Peyer's patch (tissue), 4 donors: Measurements from ENCODE around the gene C20orf144. TPM values are rescaled to one million over a fixed set of nuclear protein-coding genes. Genes with fewer than 3 reads are reported as not detected.
A peak's percentile ranks its signal among the peaks of the same experiment; 100 is the strongest.

Source experiments
- DNase-seq, 3 donors: peaks; one replicate each; pipeline ENCODE4 v3.0.0-alpha.2; 2017 to 2019
- H3K27ac ChIP-seq, 4 donors: fragments of 200-600 bp; sonication (generic); one replicate each; pipeline ENCODE4 v1.5.1; 2016 to 2019
- H3K27me3 ChIP-seq, 2 donors: fragments of 200-600 bp; sonication (generic); one replicate each; pipeline ENCODE4 v1.5.1; 2019
- H3K36me3 ChIP-seq, 3 donors: fragments of 200-600 bp; sonication (generic); one replicate each; pipeline ENCODE4 v1.5.1; 2016 to 2019
- H3K4me1 ChIP-seq, 4 donors: fragments of 200-600 bp; sonication (generic); one replicate each; pipeline ENCODE4 v1.5.1; 2016 to 2019
- H3K4me3 ChIP-seq, 4 donors: fragments of 200-600 bp; sonication (generic); 1 replicate in 3 of 4; 2 replicates in 1 of 4; pipeline ENCODE4 v1.5.1; 2016 to 2019; ENCODE audit warnings: mild to moderate bottlenecking in 1 of 4
- H3K9me3 ChIP-seq, 4 donors: fragments of 200-600 bp; sonication (generic); one replicate each; pipeline ENCODE4 v1.5.1; 2016 to 2019; ENCODE audit warnings: mild to moderate bottlenecking in 1 of 4
- CTCF ChIP-seq, 6 experiments: fragments of 450-650 bp in 4 of 6; fragments of 200-600 bp in 2 of 6; sonication (generic) in 1 of 6; IDR thresholded peaks; one replicate each; pipeline ENCODE4 v1.5.1; 2017 to 2019; ENCODE audit warnings: antibody characterized with exemption in 6 of 6, mild to moderate bottlenecking in 3 of 6, moderate library complexity in 1 of 6
- POLR2A ChIP-seq, 2 donors: fragments of 450-650 bp; IDR thresholded peaks; one replicate each; pipeline ENCODE4 v1.5.1; 2017; ENCODE audit warnings: antibody characterized with exemption in 2 of 2, mild to moderate bottlenecking in 2 of 2, moderate library complexity in 2 of 2
- total RNA-seq, 4 donors: library from RNA; depleted of rRNA; stranded (reverse); fragments of >200 nt; gene quantifications; one replicate each; pipeline ENCODE4 v1.1.0, GENCODE V29; 2016

Gene C20orf144
- total RNA-seq, 4 donors from 2014 or later: not detected

GRCh38 chr20:33647603-33648395 is 14.3 kb upstream of the C20orf144 start:
- TF ChIP-seq CTCF (IDR thresholded peaks at IDR 0.05) (no peak), POLR2A (IDR thresholded peaks at IDR 0.05) (no peak)
- Histone ChIP-seq H3K4me1 (peaks cover 0 to 34% (median 0%) of the 10 kb centered on the region in 4 donors), H3K4me3 (no peak overlapping the region), H3K27me3 (no peaks in the 10 kb centered on the region), H3K9me3 (no peaks in the 10 kb centered on the region), H3K27ac (no peak overlapping the region), H3K36me3 (peaks cover 0 to 39% (median 0%) of the 10 kb centered on the region in 3 donors)
- no peak for DNase-seq

GRCh38 chr20:33648396-33649004 is 13.6 kb upstream of the C20orf144 start:
- Histone ChIP-seq H3K27ac (no peak overlapping the region), H3K27me3 (no peaks in the 10 kb centered on the region), H3K9me3 (no peaks in the 10 kb centered on the region), H3K4me1 (peaks cover 0 to 41% (median 2%) of the 10 kb centered on the region in 4 donors), H3K36me3 (peaks cover 0 to 33% (median 0%) of the 10 kb centered on the region in 3 donors), H3K4me3 (no peak overlapping the region)
- DNase-seq: no peak
- TF ChIP-seq CTCF (IDR thresholded peaks at IDR 0.05) (no peak), POLR2A (IDR thresholded peaks at IDR 0.05) (no peak)

GRCh38 chr20:33649201-33649681 is 12.9 kb upstream of the C20orf144 start:
- Histone ChIP-seq H3K27me3 (no peaks in the 10 kb centered on the region), H3K27ac (no peak overlapping the region)
- DNase-seq: no peak

GRCh38 chr20:33650111-33650752 is 11.9 kb upstream of the C20orf144 start:
- Histone ChIP-seq H3K9me3 (no peaks in the 10 kb centered on the region), H3K4me1 (peaks cover 0 to 54% (median 2%) of the 10 kb centered on the region in 4 donors), H3K27ac (no peak overlapping the region), H3K27me3 (no peaks in the 10 kb centered on the region), H3K4me3 (no peak overlapping the region), H3K36me3 (peaks cover 0 to 17% (median 0%) of the 10 kb centered on the region in 3 donors)
- no peak for DNase-seq
- TF ChIP-seq CTCF (IDR thresholded peaks at IDR 0.05) (no peak), POLR2A (IDR thresholded peaks at IDR 0.05) (no peak)

More at GRCh38 chr20:33649201-33649681, 12.9 kb upstream of the C20orf144 start:
- H3K4me1 ChIP-seq: peaks cover 0 to 46% (median 2%) of the 10 kb centered on the region in 4 donors
- TF ChIP-seq POLR2A (IDR thresholded peaks at IDR 0.05) (no peak), CTCF (IDR thresholded peaks at IDR 0.05) (no peak)
- no peaks in the 10 kb centered on the region for H3K9me3 ChIP-seq
- H3K4me3 ChIP-seq: no peak overlapping the region
- peaks cover 0 to 27% (median 0%) of the 10 kb centered on the region in 3 donors for H3K36me3 ChIP-seq

- Histone ChIP-seq H3K4me3 (no peak overlapping the region), H3K4me1 (peaks cover 0 to 59% (median 2%) of the 10 kb centered on the region in 4 donors), H3K27me3 (no peaks in the 10 kb centered on the region), H3K9me3 (no peaks in the 10 kb centered on the region), H3K36me3 (peaks cover 0 to 10% (median 0%) of the 10 kb centered on the region in 3 donors), H3K27ac (peak overlapping the region in 1 of 4 donors; percentile 36)
- TF ChIP-seq POLR2A (IDR thresholded peaks at IDR 0.05): no peak
- no peak for TF ChIP-seq CTCF (IDR thresholded peaks at IDR 0.05)
- no peak for DNase-seq
These were observed 11.2 kb upstream of the C20orf144 start for GRCh38 chr20:33650753-33651561.
